HepG2 (cell line): ENCODE results near the gene HDHD3. TPM values are rescaled to one million over a fixed set of nuclear protein-coding genes. Genes with fewer than 3 reads are reported as not detected.
A peak's percentile ranks its signal among the peaks of the same experiment; 100 is the strongest.

Experiments used
- CREM ChIP-seq, 2 experiments: sonication (generic) in 1 of 2; formaldehyde crosslinking in 1 of 2; IDR thresholded peaks; 2 replicates each; pipeline versions ENCODE4 v1.4.0 to v1.6.1; 2016 to 2020; ENCODE audit warnings: antibody characterized with exemption in 1 of 2, mild to moderate bottlenecking in 1 of 2, missing genetic modification reagents in 1 of 2
- HIVEP1 ChIP-seq: sonication (generic); formaldehyde crosslinking; IDR thresholded peaks from 2 replicates; pipeline ENCODE4 v1.4.0; 2020; ENCODE audit warnings: mild to moderate bottlenecking, missing genetic modification reagents
- HNF1A ChIP-seq, 2 experiments: sonication (generic) in 1 of 2; formaldehyde crosslinking in 1 of 2; IDR thresholded peaks; 2 replicates each; pipeline versions ENCODE4 v1.4.0 to v1.6.1; 2016 to 2020; ENCODE audit warnings: borderline replicate concordance in 1 of 2, low read depth in 1 of 2, mild to moderate bottlenecking in 1 of 2, missing genetic modification reagents in 1 of 2
- JARID2 ChIP-seq: sonication (generic); formaldehyde crosslinking; IDR thresholded peaks from 2 replicates; pipeline ENCODE4 v1.8.1; 2023; ENCODE audit warnings: missing genetic modification reagents, inconsistent platforms; ENCODE audit not compliant: insufficient replicate concordance
- KDM6A ChIP-seq: IDR thresholded peaks from 2 replicates; pipeline ENCODE4 v1.6.1; 2016; ENCODE audit warnings: low read depth
- NR2F2 ChIP-seq: IDR thresholded peaks from 2 replicates; pipeline ENCODE4 v1.6.1; 2012; ENCODE audit warnings: low read depth, inconsistent platforms, borderline replicate concordance
- RARA ChIP-seq: IDR thresholded peaks from 2 replicates; pipeline ENCODE4 v1.6.1; 2016; ENCODE audit warnings: missing genetic modification reagents, missing compliant biosample characterization
- SMAD3 ChIP-seq: sonication (generic); formaldehyde crosslinking; IDR thresholded peaks from 2 replicates; pipeline ENCODE4 v1.4.0; 2020; ENCODE audit warnings: missing genetic modification reagents
- SPEN ChIP-seq: sonication (generic); formaldehyde crosslinking; IDR thresholded peaks from 2 replicates; pipeline ENCODE4 v1.5.1; 2020; ENCODE audit warnings: low read depth, mild to moderate bottlenecking, missing genetic modification reagents
- TEAD3 ChIP-seq: optimal IDR thresholded peaks from 2 replicates; pipeline ENCODE3; 2016; ENCODE audit warnings: borderline replicate concordance
- XRCC5 ChIP-seq: fragments of 200-400 bp; formaldehyde crosslinking; optimal IDR thresholded peaks from 2 replicates; pipeline ENCODE3; 2017; ENCODE audit warnings: mild to moderate bottlenecking, low read length
- ZBTB21 ChIP-seq: sonication (generic); formaldehyde crosslinking; IDR thresholded peaks from 2 replicates; pipeline ENCODE4 v1.4.0; 2020; ENCODE audit warnings: missing genetic modification reagents
- ZNF20 ChIP-seq: sonication (generic); formaldehyde crosslinking; IDR thresholded peaks from 2 replicates; pipeline ENCODE4 v1.4.0; 2020; ENCODE audit warnings: mild to moderate bottlenecking, moderate library complexity, missing genetic modification reagents
- ZNF275 ChIP-seq: sonication (generic); formaldehyde crosslinking; IDR thresholded peaks from 2 replicates; pipeline ENCODE4 v1.8.0; 2022; ENCODE audit warnings: missing genetic modification reagents, mild to moderate bottlenecking, inconsistent platforms, borderline replicate concordance
- ZNF280D ChIP-seq: sonication (generic); formaldehyde crosslinking; IDR thresholded peaks from 2 replicates; pipeline ENCODE4 v1.5.1; 2020; ENCODE audit warnings: mild to moderate bottlenecking, missing genetic modification reagents
- ZNF333 ChIP-seq: sonication (generic); formaldehyde crosslinking; IDR thresholded peaks from 2 replicates; pipeline ENCODE4 v1.4.0; 2020; ENCODE audit warnings: mild to moderate bottlenecking, missing genetic modification reagents, borderline replicate concordance
- ZNF451 ChIP-seq: sonication (generic); formaldehyde crosslinking; IDR thresholded peaks from 2 replicates; pipeline ENCODE4 v1.5.0; 2020; ENCODE audit warnings: mild to moderate bottlenecking, missing genetic modification reagents
- ZNF564 ChIP-seq: sonication (generic); formaldehyde crosslinking; IDR thresholded peaks from 2 replicates; pipeline ENCODE4 v1.8.1; 2023; ENCODE audit warnings: mild to moderate bottlenecking, missing genetic modification reagents
- ZSCAN21 ChIP-seq: sonication (generic); formaldehyde crosslinking; IDR thresholded peaks from 2 replicates; pipeline ENCODE4 v1.8.0; 2022; ENCODE audit warnings: mild to moderate bottlenecking, missing genetic modification reagents, moderate library complexity, borderline replicate concordance
- ZSCAN25 ChIP-seq: sonication (generic); formaldehyde crosslinking; IDR thresholded peaks from 2 replicates; pipeline ENCODE4 v1.8.0; 2022; ENCODE audit warnings: mild to moderate bottlenecking, missing genetic modification reagents
- polyA plus RNA-seq, 8 experiments: library from polyadenylated mRNA; depleted of rRNA in 3 of 8; stranded (reverse) in 7 of 8; unstranded in 1 of 8; fragments of >200 nt; fragmentation: Illumina TruSeq in 4 of 8; extraction: Trizol in 4 of 8; gene quantifications; 2 replicates each; pipeline versions ENCODE4 v1.2.1 to v1.2.3, GENCODE V29; 2011 to 2016; ENCODE audit warnings: low read depth in 4 of 8, missing spikeins in 1 of 8, mixed read lengths in 1 of 8; ENCODE audit not compliant: insufficient read depth in 1 of 8
- total RNA-seq, 5 experiments: library from RNA; depleted of rRNA; stranded (reverse); fragments of >200 nt; fragmentation: Illumina TruSeq; extraction: Trizol; gene quantifications; 2 replicates each; pipeline ENCODE4 v1.2.3, GENCODE V29; 2016; ENCODE audit warnings: low read depth in 1 of 5

The HDHD3 gene
- total and polyA plus RNA-seq, 2 of the 13 experiments (the other 11 are each of a cell fraction or from before 2014, with no cell fraction given) = 23.1 to 38.5 TPM

- TF ChIP-seq ZNF564 (CRISPR knock-in tag) = no peak
- peak; percentile 59; the same call in 1 of the 2 replicates for TF ChIP-seq SPEN (CRISPR knock-in tag)
- TF ChIP-seq KDM6A (CRISPR knock-in tag) = peak; percentile 15; the same call in 1 of the 2 replicates
- TF ChIP-seq ZBTB21 (CRISPR knock-in tag) = no peak
- 0 out of 2 replicates have a peak, but pooled peaks have one; percentile 19 for TF ChIP-seq ZNF280D (CRISPR knock-in tag)
- TF ChIP-seq HNF1A (IDR thresholded peaks at IDR 0.05; ENCODE audit: low read depth) = no peak
- TF ChIP-seq HNF1A (CRISPR knock-in tag; IDR thresholded peaks at IDR 0.05; ENCODE audit: borderline replicate concordance) = peak; percentile 21; the same call in 1 of the 2 replicates
- TF ChIP-seq ZSCAN21 = peak; percentile 71; the same call in 1 of the 2 replicates
- TF ChIP-seq HIVEP1 (CRISPR knock-in tag) = peak; percentile 47; the same call in 1 of the 2 replicates
- no peak for TF ChIP-seq ZNF20 (CRISPR knock-in tag)
- no peak for TF ChIP-seq CREM (IDR thresholded peaks at IDR 0.05)
- TF ChIP-seq CREM (CRISPR knock-in tag; IDR thresholded peaks at IDR 0.05) = no peak
- TF ChIP-seq NR2F2 = peak; percentile 27; the same call in 1 of the 2 replicates
- peak; percentile 31; the same call in 1 of the 2 replicates for TF ChIP-seq ZNF451 (CRISPR knock-in tag)
- peak; percentile 21; the same call in 1 of the 2 replicates for TF ChIP-seq RARA (CRISPR knock-in tag)
- TF ChIP-seq ZSCAN25 = peak; percentile 91
- peak; percentile 57; the same call in 1 of the 2 replicates for TF ChIP-seq SMAD3 (CRISPR knock-in tag)
- no peak for TF ChIP-seq ZNF333 (CRISPR knock-in tag)
- peak; percentile 81 for TF ChIP-seq ZNF275 (CRISPR knock-in tag)
- TF ChIP-seq TEAD3 (CRISPR knock-in tag) = peak; percentile 47
- TF ChIP-seq JARID2 (CRISPR knock-in tag) = no peak
- no peak for TF ChIP-seq XRCC5
These were observed at the start of gene HDHD3 (continued) for GRCh38 chr9:113376634-113377567.
